MG63 (cell line): ENCODE results near the gene NUDT15. TPM values are rescaled to one million over a fixed set of nuclear protein-coding genes. Genes with fewer than 3 reads are reported as not detected.
A peak's percentile ranks its signal among the peaks of the same experiment; 100 is the strongest.
"Not testable (repeated sequence)": the region's sequence is repeated elsewhere in the genome, so short reads cannot be mapped to it uniquely, and the experiment has no call there.

Source experiments
- DNase-seq: peaks from one replicate; pipeline ENCODE4 v3.0.0-alpha.2; 2020
- H3K27me3 ChIP-seq: fragments of 250-450 bp; sonication (Bioruptor Pico); 2 replicates; pipeline ENCODE4 v1.5.1; 2020; ENCODE audit warnings: mild to moderate bottlenecking, moderate library complexity
- H3K36me3 ChIP-seq: fragments of 250-450 bp; sonication (Bioruptor Pico); 2 replicates; pipeline ENCODE4 v1.5.1; 2020; ENCODE audit warnings: mild to moderate bottlenecking, moderate library complexity
- H3K4me3 ChIP-seq: fragments of 250-450 bp; sonication (Bioruptor Pico); 2 replicates; pipeline ENCODE4 v1.5.1; 2020; ENCODE audit warnings: mild to moderate bottlenecking, moderate library complexity
- H3K9me3 ChIP-seq: fragments of 250-450 bp; sonication (Bioruptor Pico); 2 replicates; pipeline ENCODE4 v1.5.1; 2020; ENCODE audit warnings: mild to moderate bottlenecking, moderate library complexity
- total RNA-seq: library from RNA; depleted of rRNA; stranded (reverse); fragments of >200 nt; shearing (Covaris generic); gene quantifications from 2 replicates; pipeline ENCODE4 v1.2.3, GENCODE V29; 2014; ENCODE audit warnings: low replicate concordance

Gene NUDT15
- total RNA-seq, 1 experiment from 2014 or later, result 22.1 TPM

DNA sequence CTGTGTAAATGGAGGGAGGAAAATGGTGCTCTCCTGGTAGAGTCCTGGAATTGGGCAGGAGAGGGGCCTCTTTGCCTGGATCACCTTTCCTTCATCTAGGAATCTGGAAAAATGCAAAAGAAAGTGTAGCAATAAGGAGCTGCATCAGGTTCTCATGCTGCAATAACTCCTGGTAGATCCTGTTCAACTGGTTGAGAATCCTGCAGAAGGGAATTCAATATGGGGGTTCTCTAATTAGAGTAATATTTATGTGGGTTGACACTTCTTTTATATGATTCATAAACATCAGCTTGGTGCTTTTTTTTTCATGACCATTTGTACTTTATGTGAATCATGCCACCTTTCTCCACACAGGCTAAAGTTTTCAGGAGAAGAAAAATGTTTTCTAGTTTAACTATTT, 9.5 kb upstream of the NUDT15 start:
- H3K36me3 ChIP-seq, result peaks cover 10% of the 10 kb centered on the region
- DNase-seq, result no peak

DNA sequence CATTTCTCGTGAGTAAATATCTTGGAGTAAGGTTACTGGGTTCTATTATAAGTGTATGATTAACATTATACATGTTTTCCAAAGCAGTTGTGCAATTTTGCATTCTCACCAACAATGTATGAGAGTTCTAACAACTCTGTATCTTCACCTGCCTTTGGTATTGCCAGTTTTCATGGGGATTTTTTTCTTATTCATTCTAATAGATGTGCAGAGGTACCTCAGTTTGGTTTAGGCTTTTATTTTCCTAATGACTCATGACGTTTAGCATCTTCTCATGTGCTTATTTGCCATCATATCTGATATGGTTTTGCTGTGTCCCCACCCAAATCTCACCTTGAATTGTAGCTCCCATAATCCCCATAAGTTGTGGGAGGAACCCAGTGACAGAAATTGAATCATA, 7.7 kb upstream of the NUDT15 start:
- no peak for DNase-seq
- H3K36me3 ChIP-seq, result peaks cover 10% of the 10 kb centered on the region
- no peaks in the 10 kb centered on the region for H3K27me3 ChIP-seq
- peaks cover 9% of the 10 kb centered on the region for H3K9me3 ChIP-seq
- H3K4me3 ChIP-seq, result no peak overlapping the region

More for the DNA sequence above, 9.5 kb upstream of the NUDT15 start:
- Histone ChIP-seq H3K9me3 (peaks cover 6% of the 10 kb centered on the region), H3K4me3 (no peak overlapping the region), H3K27me3 (no peaks in the 10 kb centered on the region)

DNA sequence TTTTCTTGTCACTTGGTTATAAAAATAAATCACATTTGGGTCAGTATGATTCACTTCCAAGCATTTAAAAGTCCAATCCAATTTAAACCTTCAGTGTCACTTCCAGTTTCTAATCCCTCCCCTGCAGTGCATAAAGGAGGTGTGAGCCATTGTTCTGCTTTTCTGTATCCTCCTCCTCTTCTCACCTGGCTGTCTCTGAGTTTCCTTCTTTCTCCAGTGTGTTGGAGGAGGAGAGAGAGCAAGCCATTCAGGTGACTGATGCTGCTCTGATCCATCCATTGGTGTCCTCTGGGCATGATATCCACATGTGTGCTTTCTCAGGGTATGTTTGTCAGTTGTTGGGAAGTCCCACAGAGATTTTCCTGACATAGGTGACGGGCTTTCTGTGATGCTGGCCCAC, 1.2 kb downstream of the NUDT15 start:
- Histone ChIP-seq H3K9me3 (peaks cover 2% of the 10 kb centered on the region; the same call in 1 of the 2 replicates), H3K27me3 (no peaks in the 10 kb centered on the region), H3K4me3 (peak overlapping the region; percentile 68), H3K36me3 (peaks cover 29% of the 10 kb centered on the region)
- no peak for DNase-seq

DNA sequence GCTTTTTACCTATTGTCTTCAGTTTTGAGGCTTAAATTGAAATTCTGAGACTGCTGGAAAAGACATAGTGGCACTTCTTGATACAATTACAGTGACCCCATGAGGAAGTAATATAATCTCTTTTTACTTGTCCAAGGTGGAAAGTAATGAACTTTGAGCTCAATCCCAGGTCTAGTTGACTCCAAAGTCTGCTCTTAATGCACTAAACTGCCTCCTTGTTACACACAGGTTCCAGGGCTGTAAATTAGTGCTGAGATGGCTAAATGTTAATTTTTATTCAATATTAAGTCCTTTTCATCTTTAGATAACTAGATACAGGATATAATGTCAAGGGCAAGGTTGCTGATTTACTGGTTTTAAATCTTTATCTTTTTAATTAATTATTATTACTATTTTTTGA, 2.5 kb downstream of the NUDT15 start:
- Histone ChIP-seq H3K4me3 (no peak overlapping the region), H3K9me3 (no peaks in the 10 kb centered on the region), H3K36me3 (peaks cover 29% of the 10 kb centered on the region), H3K27me3 (no peaks in the 10 kb centered on the region)
- no peak for DNase-seq

DNA sequence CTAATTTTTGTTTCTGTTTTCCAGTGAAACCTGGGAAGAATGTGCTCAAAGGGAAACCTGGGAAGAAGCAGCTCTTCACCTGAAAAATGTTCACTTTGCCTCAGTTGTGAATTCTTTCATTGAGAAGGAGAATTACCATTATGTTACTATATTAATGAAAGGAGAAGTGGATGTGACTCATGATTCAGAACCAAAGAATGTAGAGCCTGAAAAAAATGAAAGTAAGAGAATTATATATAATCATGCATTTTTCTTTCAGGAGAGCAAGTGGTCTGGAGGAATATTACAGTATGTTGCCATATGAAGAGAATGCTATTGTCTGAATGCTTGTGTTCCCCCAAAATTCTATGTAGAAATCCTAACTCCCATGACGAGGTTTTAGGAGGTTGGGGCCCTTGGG, 3.4 kb downstream of the NUDT15 start:
- DNase-seq, result no peak
- Histone ChIP-seq H3K27me3 (no peaks in the 10 kb centered on the region), H3K9me3 (no peaks in the 10 kb centered on the region), H3K4me3 (no peak overlapping the region), H3K36me3 (peaks cover 31% of the 10 kb centered on the region)

DNA sequence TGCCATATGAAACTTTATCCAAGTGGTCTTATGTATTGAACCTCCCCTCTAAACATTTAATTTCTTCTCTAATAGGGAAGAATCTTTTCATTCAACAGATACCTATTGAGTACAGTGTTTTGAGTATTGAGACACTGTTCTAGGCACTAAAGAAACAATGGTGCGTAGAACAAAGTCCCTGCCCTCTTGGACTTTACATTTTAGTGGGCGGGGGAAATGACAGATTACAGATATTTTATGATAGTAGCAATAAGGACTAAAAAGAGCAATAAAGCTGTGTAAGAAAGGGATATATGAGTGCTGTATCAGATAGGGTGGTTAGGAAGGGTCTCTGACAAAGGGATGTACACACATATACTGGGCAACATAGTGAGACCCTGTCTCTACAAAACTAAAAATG, 5.4 kb downstream of the NUDT15 start:
- H3K27me3 ChIP-seq, result no peaks in the 10 kb centered on the region
- no peak for DNase-seq

DNA sequence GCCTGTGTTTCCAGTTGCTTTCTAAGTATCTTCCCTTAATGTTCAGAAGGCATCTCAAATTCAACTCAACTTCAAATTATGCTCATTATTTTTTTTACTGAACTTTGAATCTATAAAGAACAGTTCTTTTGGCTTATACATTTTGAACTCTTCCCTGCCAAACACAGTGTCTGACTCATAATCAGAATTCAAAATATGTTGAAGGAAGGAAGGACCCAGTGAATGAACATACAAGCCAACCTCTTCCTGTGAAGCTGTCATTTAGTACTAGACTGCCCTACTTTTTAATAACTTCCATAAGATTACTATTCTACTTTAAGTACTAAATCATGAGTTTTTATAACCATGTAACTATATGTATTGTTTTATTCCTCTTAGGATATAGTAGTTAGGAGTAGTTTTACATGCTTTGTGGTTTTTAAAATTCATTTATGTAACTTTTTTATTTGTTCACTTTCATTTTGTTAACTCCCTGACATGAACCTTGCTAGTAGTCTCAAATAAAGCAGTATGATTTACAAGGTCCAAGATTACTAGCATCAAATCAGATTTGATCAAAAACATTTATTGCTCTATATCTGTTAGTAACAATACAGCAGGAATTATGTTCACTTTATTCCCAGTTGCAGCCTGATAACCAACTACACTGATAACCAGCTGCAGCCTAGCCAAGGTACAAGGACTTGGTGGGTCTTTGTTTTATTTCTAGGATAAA, 6.4 kb downstream of the NUDT15 start:
- H3K9me3 ChIP-seq, result no peaks in the 10 kb centered on the region
- H3K27me3 ChIP-seq, result no peaks in the 10 kb centered on the region
- DNase-seq, result no peak
- H3K36me3 ChIP-seq, result peaks cover 33% of the 10 kb centered on the region
- no peak overlapping the region for H3K4me3 ChIP-seq

More for the DNA sequence above, 5.4 kb downstream of the NUDT15 start:
- Histone ChIP-seq H3K9me3 (no peaks in the 10 kb centered on the region), H3K4me3 (no peak overlapping the region), H3K36me3 (peaks cover 27% of the 10 kb centered on the region)

DNA sequence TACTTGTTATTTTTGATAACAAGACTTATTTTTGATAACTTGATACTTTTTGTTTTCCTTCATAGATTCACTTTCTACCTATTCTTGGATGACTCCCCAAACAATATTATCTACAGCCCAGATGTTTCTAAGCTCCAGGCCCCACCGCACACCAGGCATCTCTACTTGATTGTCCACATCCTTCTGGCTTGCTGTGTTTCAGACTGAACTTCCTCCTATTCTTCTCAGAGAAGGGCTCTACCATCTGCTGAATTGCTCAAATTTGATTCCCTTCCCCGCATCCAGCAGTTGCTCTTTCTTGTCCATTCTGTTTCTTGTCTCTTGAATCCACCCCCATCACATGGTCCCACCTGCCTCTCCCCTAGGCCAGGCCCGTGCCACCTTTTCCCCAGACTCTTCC, 13.0 kb downstream of the NUDT15 start:
- no peaks in the 10 kb centered on the region for H3K9me3 ChIP-seq
- no peak overlapping the region for H3K4me3 ChIP-seq
- DNase-seq, result no peak
- no peaks in the 10 kb centered on the region for H3K27me3 ChIP-seq
- peaks cover 18% of the 10 kb centered on the region for H3K36me3 ChIP-seq

DNA sequence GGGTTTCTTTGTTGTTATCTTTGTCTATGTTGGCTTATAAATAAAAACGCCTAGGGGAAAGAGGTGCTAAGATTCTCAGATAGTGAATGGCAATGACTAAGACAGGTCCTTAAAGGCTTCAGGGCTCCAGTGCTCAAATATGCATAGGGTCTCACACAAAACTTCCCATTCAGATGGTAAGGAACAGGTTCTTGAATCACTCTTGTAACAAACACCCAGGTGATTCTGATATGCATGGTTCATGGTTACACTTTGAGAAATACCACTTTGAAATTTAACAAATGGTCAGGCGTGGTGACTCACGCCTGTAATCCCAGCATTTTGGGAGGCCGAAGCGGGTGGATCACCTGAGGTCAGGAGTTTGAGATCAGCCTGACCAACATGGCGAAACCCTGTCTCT, 17.1 kb downstream of the NUDT15 start:
- DNase-seq, result no peak
- H3K4me3 ChIP-seq, result no peak overlapping the region
- H3K36me3 ChIP-seq, result peaks cover 12% of the 10 kb centered on the region
- H3K27me3 ChIP-seq, result no peaks in the 10 kb centered on the region
- no peaks in the 10 kb centered on the region for H3K9me3 ChIP-seq

DNA sequence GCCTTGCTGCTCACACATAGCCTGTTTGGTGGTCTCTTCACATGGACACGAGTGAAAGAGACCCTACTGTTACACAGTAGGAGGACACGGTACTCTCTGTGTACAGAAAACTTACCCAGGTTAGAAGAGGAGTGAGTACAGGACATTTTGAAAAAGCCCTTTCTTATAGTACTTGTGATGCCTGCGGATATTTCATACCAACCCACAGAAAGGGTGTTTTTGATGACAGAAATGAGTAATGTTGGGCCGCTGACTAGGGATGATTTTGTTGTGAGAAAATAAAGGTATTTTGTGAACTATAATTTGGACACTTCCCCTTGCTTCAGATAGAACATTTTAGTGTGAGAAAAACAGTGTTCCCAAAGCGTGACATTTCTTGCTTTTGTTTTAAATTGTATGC, 18.2 kb downstream of the NUDT15 start:
- Histone ChIP-seq H3K27me3 (no peaks in the 10 kb centered on the region), H3K36me3 (peaks cover 12% of the 10 kb centered on the region), H3K9me3 (no peaks in the 10 kb centered on the region), H3K4me3 (no peak overlapping the region)
- no peak for DNase-seq

DNA sequence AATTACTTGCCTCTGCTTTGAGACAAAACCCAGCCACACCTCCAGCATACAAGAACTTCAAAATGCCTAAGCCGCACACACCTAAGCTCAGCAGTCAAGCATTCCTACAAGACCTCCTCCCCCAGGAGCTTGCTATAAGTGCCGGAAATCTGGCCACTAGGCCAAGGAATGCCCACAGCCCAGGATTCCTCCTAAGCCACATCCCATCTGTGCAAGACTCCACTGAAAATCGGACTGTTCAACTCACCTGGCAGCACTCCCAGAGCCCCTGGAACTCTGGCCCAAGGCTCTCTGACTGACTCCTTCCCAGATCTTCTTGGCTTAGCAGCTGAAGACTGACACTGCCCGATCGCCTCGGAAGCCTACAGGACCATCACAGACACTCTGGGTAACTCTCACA, 21.0 kb downstream of the NUDT15 start:
- not testable (repeated sequence) for H3K9me3 ChIP-seq, H3K27me3 ChIP-seq, DNase-seq, H3K36me3 ChIP-seq, H3K4me3 ChIP-seq

DNA sequence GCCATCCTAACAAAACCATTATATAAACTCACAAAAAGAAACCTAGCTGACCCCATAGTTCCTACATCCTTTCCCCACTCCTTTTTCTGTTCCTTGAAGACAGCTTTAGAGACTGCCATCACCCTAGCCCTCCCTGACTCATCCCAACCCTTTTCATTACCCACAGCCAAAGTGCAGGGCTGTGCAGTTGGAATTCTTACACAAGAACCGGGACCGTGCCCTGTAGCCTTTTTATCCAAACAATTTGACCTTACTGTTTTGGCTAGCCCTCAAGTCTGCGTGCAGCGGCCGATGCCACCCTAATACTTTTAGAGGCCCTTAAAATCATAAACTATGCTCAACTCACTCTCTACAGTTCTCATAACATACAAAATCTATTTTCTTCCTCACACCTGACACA, 22.4 kb downstream of the NUDT15 start:
- H3K9me3 ChIP-seq, H3K36me3 ChIP-seq, H3K4me3 ChIP-seq, H3K27me3 ChIP-seq: not testable (repeated sequence)
- peak; percentile 27 for DNase-seq

DNA sequence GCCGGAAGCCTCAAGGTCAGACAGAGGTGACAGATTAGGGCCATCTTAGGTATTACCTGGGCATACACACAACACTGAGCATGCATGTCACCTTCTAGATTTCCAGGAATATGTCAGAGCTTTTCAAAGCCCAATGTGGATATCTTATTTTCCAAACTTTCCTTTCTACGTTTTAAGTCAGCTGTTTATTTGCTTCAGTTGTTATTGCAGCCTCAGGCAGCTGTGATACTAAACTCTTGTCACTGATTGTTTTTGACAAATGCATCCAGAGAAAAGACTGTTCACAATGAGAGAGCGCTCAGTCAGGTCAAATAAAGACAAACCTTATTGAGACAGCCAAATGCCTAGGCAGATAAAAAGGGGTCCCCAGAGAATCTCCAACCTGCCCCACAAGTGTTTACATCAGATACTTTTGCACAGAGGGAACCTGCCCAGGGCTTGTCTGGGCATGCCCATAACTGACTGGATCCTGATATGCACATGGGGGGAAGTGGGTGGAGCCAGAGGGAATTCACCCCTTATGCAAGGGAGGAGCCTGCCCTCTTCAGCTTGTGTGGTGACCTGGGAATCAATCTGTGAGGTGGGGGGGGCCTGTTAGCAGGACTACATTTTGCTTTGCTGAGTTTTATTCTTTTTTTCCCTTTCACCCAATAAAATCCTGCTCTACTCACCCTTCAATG, 28.9 kb downstream of the NUDT15 start:
- H3K4me3 ChIP-seq, result no peak overlapping the region
- H3K9me3 ChIP-seq, result peaks cover 18% of the 10 kb centered on the region
- no peak for DNase-seq
- peaks cover 54% of the 10 kb centered on the region for H3K36me3 ChIP-seq
- no peaks in the 10 kb centered on the region for H3K27me3 ChIP-seq

DNA sequence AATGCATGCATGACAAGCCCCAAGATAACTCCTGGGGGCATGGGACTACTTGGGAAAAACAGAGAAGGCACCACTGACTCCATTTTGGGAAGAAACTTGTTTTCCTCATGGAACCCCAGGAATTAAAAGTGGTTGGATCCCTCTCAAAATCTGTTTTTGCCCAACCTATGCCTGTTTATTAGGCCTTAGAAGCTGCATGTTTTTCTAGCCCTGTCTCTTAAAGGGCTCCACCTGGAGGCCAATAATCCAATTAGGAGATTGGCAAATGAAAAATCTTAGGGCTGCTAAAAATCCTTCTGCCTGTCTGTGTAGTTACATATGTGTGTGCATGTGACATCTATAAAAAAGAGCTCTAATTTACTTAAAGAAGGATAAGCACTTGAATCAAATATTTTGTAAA, 30.5 kb downstream of the NUDT15 start:
- Histone ChIP-seq H3K36me3 (peaks cover 70% of the 10 kb centered on the region), H3K9me3 (peaks cover 21% of the 10 kb centered on the region), H3K27me3 (no peaks in the 10 kb centered on the region), H3K4me3 (no peak overlapping the region)
- DNase-seq, result no peak

DNA sequence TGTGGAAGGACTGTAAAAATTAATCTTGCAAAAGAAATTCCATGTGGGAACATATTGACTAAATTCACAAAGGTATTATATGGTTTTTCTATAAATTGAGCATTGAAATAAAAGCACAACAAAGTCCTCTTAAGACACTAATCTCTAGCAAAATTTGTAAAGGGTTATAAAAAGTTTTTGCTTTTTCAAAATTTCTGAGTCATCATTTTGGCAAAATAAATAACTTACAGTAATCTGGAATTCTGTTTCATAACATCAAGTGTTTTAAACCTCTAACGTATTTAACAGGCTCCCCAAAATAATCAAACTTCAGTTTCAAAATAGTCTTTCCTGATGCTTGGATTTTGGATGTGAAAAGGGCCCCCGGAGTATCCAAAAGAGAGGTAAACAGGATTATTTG, 31.4 kb downstream of the NUDT15 start:
- DNase-seq, result no peak
- peaks cover 25% of the 10 kb centered on the region for H3K9me3 ChIP-seq
- no peaks in the 10 kb centered on the region for H3K27me3 ChIP-seq
- H3K36me3 ChIP-seq, result peaks cover 79% of the 10 kb centered on the region
- no peak overlapping the region for H3K4me3 ChIP-seq

DNA sequence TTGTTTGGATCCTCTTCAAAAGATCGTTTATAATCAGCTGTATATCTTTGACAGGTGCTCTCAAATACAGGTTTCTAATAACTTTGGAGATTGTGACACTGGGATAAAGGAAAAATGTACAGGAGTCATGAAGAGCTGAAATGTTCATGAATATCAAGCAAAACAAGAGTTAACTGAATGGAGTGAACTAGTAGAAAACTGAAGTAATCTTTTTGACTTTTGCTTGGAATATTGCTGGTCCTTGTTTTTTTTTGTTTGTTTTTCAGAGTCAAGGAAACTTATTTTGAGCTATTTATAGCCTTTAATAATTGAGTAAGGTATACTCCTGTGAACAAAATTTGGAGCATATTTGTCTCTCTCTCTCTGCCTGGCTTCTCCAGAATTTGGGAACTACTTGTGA, 32.0 kb downstream of the NUDT15 start:
- no peak for DNase-seq
- Histone ChIP-seq H3K4me3 (no peak overlapping the region), H3K9me3 (peaks cover 28% of the 10 kb centered on the region), H3K36me3 (peaks cover 85% of the 10 kb centered on the region), H3K27me3 (no peaks in the 10 kb centered on the region)

DNA sequence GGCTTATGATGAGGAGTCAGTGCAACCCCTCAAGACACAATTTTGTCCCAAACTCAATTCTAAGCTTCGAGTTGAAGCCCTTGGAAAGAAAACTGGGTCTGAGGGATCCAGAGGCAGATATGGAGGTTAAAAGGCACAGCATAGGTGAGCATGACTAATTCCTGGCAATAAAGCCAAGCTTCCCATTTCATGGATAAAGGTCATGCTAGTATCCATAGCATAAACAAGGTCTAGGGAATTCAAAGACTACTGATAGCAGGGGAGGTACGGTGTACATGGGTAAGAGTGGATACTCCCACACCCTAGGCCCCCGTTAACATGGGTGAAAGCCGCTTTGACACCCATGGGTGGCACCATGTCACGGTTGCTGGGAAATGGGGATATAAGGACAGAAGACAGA, 33.4 kb downstream of the NUDT15 start:
- DNase-seq, result no peak
- H3K27me3 ChIP-seq, result no peaks in the 10 kb centered on the region
- H3K36me3 ChIP-seq, result peaks cover 98% of the 10 kb centered on the region

DNA sequence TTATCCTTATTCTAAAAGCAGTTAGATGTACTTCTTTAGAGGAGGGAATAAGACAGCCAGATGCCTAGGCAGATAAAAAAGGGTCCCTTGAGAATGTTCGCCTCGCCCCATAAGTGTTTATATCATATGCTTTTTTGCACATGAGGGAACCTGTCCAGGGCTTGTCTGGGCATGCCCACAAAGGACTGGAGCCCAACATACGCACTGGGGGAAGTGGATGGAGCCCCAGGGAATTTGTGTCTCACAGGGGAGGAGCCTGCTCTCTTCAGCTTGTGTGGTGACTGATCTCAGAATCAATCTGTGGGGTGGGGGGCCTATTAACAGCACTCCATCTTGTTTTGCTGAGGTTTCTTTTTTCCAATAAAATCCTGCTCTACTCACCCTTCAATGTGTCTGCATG, 34.8 kb downstream of the NUDT15 start:
- H3K4me3 ChIP-seq, result no peak overlapping the region
- no peaks in the 10 kb centered on the region for H3K27me3 ChIP-seq
- H3K9me3 ChIP-seq, result peaks cover 30% of the 10 kb centered on the region
- DNase-seq, result no peak
- peaks cover 98% of the 10 kb centered on the region for H3K36me3 ChIP-seq

More for the DNA sequence above, 33.4 kb downstream of the NUDT15 start:
- H3K4me3 ChIP-seq, result no peak overlapping the region
- peaks cover 30% of the 10 kb centered on the region for H3K9me3 ChIP-seq
